MM.1S (cell line): ENCODE results near the gene TOB1.

Experiments used
- DNase-seq: peaks from one replicate; pipeline ENCODE4 v3.0.0-alpha.2; 2015
- H2AFZ ChIP-seq: fragments of 300-600 bp; sonication (generic); 2 replicates; pipeline ENCODE4 v1.6.0; 2016; ENCODE audit warnings: antibody characterized with exemption, low read length
- H3F3A ChIP-seq: fragments of 300-600 bp; sonication (generic); 2 replicates; pipeline ENCODE4 v1.6.1; 2016; ENCODE audit warnings: mild to moderate bottlenecking, antibody characterized with exemption, low read length, moderate library complexity, mixed read lengths; ENCODE audit not compliant: insufficient read depth
- H3K27ac ChIP-seq: fragments of 300-600 bp; sonication (generic); 2 replicates; pipeline ENCODE4 v1.5.1; 2016; ENCODE audit warnings: mild to moderate bottlenecking, low read length
- H3K27me3 ChIP-seq: fragments of 300-600 bp; sonication (generic); replicated peaks from 2 replicates; pipeline ENCODE4 v1.6.0; 2016; ENCODE audit warnings: low read length; ENCODE audit not compliant: insufficient read depth
- H3K36me3 ChIP-seq: fragments of 300-600 bp; sonication (generic); replicated peaks from 2 replicates; pipeline ENCODE4 v1.6.1; 2016; ENCODE audit warnings: mild to moderate bottlenecking, low read length, mixed read lengths; ENCODE audit not compliant: insufficient read depth
- H3K4me1 ChIP-seq: fragments of 300-600 bp; sonication (generic); 2 replicates; pipeline ENCODE4 v1.6.1; 2016; ENCODE audit warnings: low read length, mixed read lengths
- H3K4me2 ChIP-seq: fragments of 300-600 bp; sonication (generic); 2 replicates; pipeline ENCODE4 v1.6.0; 2016; ENCODE audit warnings: low read depth, low read length
- H3K4me3 ChIP-seq: fragments of 300-600 bp; sonication (generic); 2 replicates; pipeline ENCODE4 v1.5.1; 2016; ENCODE audit warnings: low read length, mixed read lengths
- H3K79me2 ChIP-seq: fragments of 300-600 bp; sonication (generic); 2 replicates; pipeline ENCODE4 v1.6.1; 2016; ENCODE audit warnings: mixed run types, low read length, mixed read lengths
- H3K9ac ChIP-seq: fragments of 300-600 bp; sonication (generic); 2 replicates; pipeline ENCODE4 v1.6.1; 2016; ENCODE audit warnings: low read length, mixed read lengths
- H3K9me2 ChIP-seq: fragments of 300-600 bp; sonication (generic); replicated peaks from 2 replicates; pipeline ENCODE4 v1.6.1; 2016; ENCODE audit warnings: mild to moderate bottlenecking, low read length, mixed read lengths; ENCODE audit not compliant: insufficient read depth
- H3K9me3 ChIP-seq: fragments of 300-600 bp; sonication (generic); replicated peaks from 2 replicates; pipeline ENCODE4 v1.6.1; 2016; ENCODE audit warnings: mild to moderate bottlenecking, low read length, mixed read lengths; ENCODE audit not compliant: insufficient read depth
- H4K20me1 ChIP-seq: fragments of 300-600 bp; sonication (generic); 2 replicates; pipeline ENCODE4 v1.6.1; 2016; ENCODE audit warnings: mild to moderate bottlenecking, low read length, moderate library complexity, mixed read lengths; ENCODE audit not compliant: insufficient read depth
- CTCF ChIP-seq: fragments of 300-600 bp; sonication (generic); IDR thresholded peaks from 2 replicates; pipeline ENCODE4 v1.5.1; 2016; ENCODE audit warnings: antibody characterized with exemption, low read length, mixed read lengths
- EZH2 ChIP-seq: fragments of 300-600 bp; sonication (generic); optimal IDR thresholded peaks from 2 replicates; pipeline ENCODE3; 2017; ENCODE audit warnings: low read depth, mild to moderate bottlenecking, antibody characterized with exemption, low read length, mixed read lengths
- EZH2phosphoT487 ChIP-seq: fragments of 300-600 bp; sonication (generic); IDR thresholded peaks from 2 replicates; pipeline ENCODE4 v1.6.1; 2018; ENCODE audit warnings: antibody characterized with exemption, low read length

Gene TOB1

DNA sequence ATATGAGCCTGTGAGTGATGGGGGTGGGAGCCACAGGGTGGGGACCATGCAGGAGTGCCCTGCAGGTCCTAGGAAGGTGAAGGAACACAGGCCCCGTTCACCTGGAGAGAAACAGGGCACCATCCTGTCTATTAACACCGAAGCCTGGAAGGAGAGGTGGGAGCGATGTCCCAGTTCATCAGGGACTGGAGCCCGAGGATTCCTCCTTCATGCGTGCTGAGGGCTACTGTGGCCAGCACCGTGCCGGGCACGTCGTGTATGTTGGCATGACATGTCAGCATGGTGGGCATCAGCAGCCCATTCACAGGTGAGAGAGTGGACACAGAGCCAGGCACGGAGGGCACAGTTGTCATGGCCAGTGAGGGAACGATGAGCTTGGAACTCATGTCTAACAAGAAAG is 29.3 kb downstream of the TOB1 start:
- H3K9me2 ChIP-seq: no peaks in the 10 kb centered on the region
- no peaks in the 10 kb centered on the region for H3F3A ChIP-seq
- no peak overlapping the region for H3K4me3 ChIP-seq
- DNase-seq: no peak
- no peaks in the 10 kb centered on the region for H3K4me1 ChIP-seq
- H3K9me3 ChIP-seq: no peaks in the 10 kb centered on the region
- H3K9ac ChIP-seq: no peak overlapping the region
- no peaks in the 10 kb centered on the region for H4K20me1 ChIP-seq
- H3K4me2 ChIP-seq: no peak overlapping the region
- H3K36me3 ChIP-seq: no peaks in the 10 kb centered on the region
- TF ChIP-seq EZH2phosphoT487 (no peak), EZH2 (no peak)
- no peak overlapping the region for H2AFZ ChIP-seq
- no peak overlapping the region for H3K27ac ChIP-seq
- no peaks in the 10 kb centered on the region for H3K79me2 ChIP-seq
- H3K27me3 ChIP-seq: no peaks in the 10 kb centered on the region

- TF ChIP-seq EZH2phosphoT487 (no peak), EZH2 (no peak), CTCF (no peak)
- no peak for DNase-seq
- H3K4me1 ChIP-seq: peaks cover 5% of the 10 kb centered on the region; the same call in 1 of the 2 replicates
- H3K4me2 ChIP-seq: no peak within 1 kb of the TSS
- H3K9me3 ChIP-seq: no peaks in the 10 kb centered on the region
- no peaks in the 10 kb centered on the region for H3K9me2 ChIP-seq
- no peaks in the 10 kb centered on the region for H3K36me3 ChIP-seq
- no peak within 1 kb of the TSS for H3K4me3 ChIP-seq
- H4K20me1 ChIP-seq: no peaks in the 10 kb centered on the region
- H3K9ac ChIP-seq: no peak within 1 kb of the TSS
- no peak within 1 kb of the TSS for H2AFZ ChIP-seq
- no peaks in the 10 kb centered on the region for H3K27me3 ChIP-seq
- no peaks in the 10 kb centered on the region for H3K79me2 ChIP-seq
- peaks cover 1% of the 10 kb centered on the region; the same call in 1 of the 2 replicates for H3F3A ChIP-seq
- H3K27ac ChIP-seq: no peak within 1 kb of the TSS
These were observed 30.6 kb downstream of the TOB1 start, which contains the start of gene WFIKKN2 for GRCh38 chr17:50835301-50836234. TSS of gene WFIKKN2 (plus strand) at chr17:50835586. CDS start at chr17:50835938, 352 bp downstream.

GRCh38 chr17:50834429-50835300 is 31.5 kb downstream of the TOB1 start:
- no peaks in the 10 kb centered on the region for H3K36me3 ChIP-seq

More at GRCh38 chr17:50834429-50835300, 31.5 kb downstream of the TOB1 start:
- peaks cover 14% of the 10 kb centered on the region for H3K4me1 ChIP-seq
- no peak overlapping the region for H3K4me3 ChIP-seq
- no peak overlapping the region for H3K9ac ChIP-seq
- no peaks in the 10 kb centered on the region for H3K27me3 ChIP-seq
- no peaks in the 10 kb centered on the region for H3K9me3 ChIP-seq
- no peaks in the 10 kb centered on the region for H3K9me2 ChIP-seq
- H3K27ac ChIP-seq: no peak overlapping the region
- DNase-seq: no peak
- peaks cover 10% of the 10 kb centered on the region; the same call in 1 of the 2 replicates for H3F3A ChIP-seq
- TF ChIP-seq CTCF (no peak), EZH2phosphoT487 (no peak), EZH2 (no peak)
- no peak overlapping the region for H3K4me2 ChIP-seq
- no peaks in the 10 kb centered on the region for H3K79me2 ChIP-seq
- H2AFZ ChIP-seq: no peak overlapping the region
- H4K20me1 ChIP-seq: no peaks in the 10 kb centered on the region
